GM23248 (cell line): ENCODE measurements around the gene ERBB4. TPM values are rescaled to one million over a fixed set of nuclear protein-coding genes. Genes with fewer than 3 reads are reported as not detected.

Source experiments
- DNase-seq: peaks from one replicate; pipeline ENCODE4 v3.0.0-alpha.2; 2015
- H2AFZ ChIP-seq: fragments of 200-600 bp; sonication (generic); 2 replicates; pipeline ENCODE4 v1.6.1; 2016; ENCODE audit warnings: antibody characterized with exemption
- H3F3A ChIP-seq: fragments of 200-600 bp; sonication (generic); 2 replicates; pipeline ENCODE4 v1.6.1; 2016; ENCODE audit warnings: mild to moderate bottlenecking, antibody characterized with exemption, mixed run types; ENCODE audit not compliant: insufficient read depth
- H3K27ac ChIP-seq: fragments of 200-600 bp; sonication (generic); 2 replicates; pipeline ENCODE4 v1.5.1; 2016; ENCODE audit warnings: mild to moderate bottlenecking
- H3K27me3 ChIP-seq: fragments of 200-600 bp; sonication (generic); replicated peaks from 2 replicates; pipeline ENCODE4 v1.6.1; 2016; ENCODE audit warnings: mild to moderate bottlenecking; ENCODE audit not compliant: insufficient read depth
- H3K36me3 ChIP-seq: fragments of 200-600 bp; sonication (generic); 2 replicates; pipeline ENCODE4 v1.6.1; 2016; ENCODE audit warnings: low read depth, mild to moderate bottlenecking
- H3K4me1 ChIP-seq: fragments of 200-600 bp; sonication (generic); 2 replicates; pipeline ENCODE4 v1.6.1; 2016; ENCODE audit warnings: mild to moderate bottlenecking; ENCODE audit not compliant: insufficient read depth
- H3K4me2 ChIP-seq: fragments of 200-600 bp; sonication (generic); one replicate; pipeline ENCODE4 v1.6.1; 2016; ENCODE audit warnings: mild to moderate bottlenecking; ENCODE audit not compliant: unreplicated experiment
- H3K4me3 ChIP-seq: fragments of 200-600 bp; sonication (generic); 2 replicates; pipeline ENCODE4 v1.5.1; 2016; ENCODE audit warnings: mild to moderate bottlenecking
- H3K79me2 ChIP-seq: fragments of 200-600 bp; sonication (generic); 2 replicates; pipeline ENCODE4 v1.6.1; 2016; ENCODE audit warnings: mild to moderate bottlenecking; ENCODE audit not compliant: insufficient read depth
- H3K9ac ChIP-seq: fragments of 200-600 bp; sonication (generic); 2 replicates; pipeline ENCODE4 v1.6.1; 2016; ENCODE audit warnings: mild to moderate bottlenecking
- H3K9me2 ChIP-seq: fragments of 200-600 bp; sonication (generic); 2 replicates; pipeline ENCODE4 v1.6.1; 2016; ENCODE audit warnings: mixed run types, mild to moderate bottlenecking, moderate library complexity; ENCODE audit not compliant: insufficient read depth
- H3K9me3 ChIP-seq: fragments of 200-600 bp; sonication (generic); one replicate; pipeline ENCODE4 v1.6.1; 2017; ENCODE audit warnings: low read depth
- H4K20me1 ChIP-seq: fragments of 200-600 bp; sonication (generic); 2 replicates; pipeline ENCODE4 v1.6.0; 2016; ENCODE audit not compliant: insufficient read depth
- EZH2 ChIP-seq: fragments of 200-600 bp; sonication (generic); IDR thresholded peaks from 2 replicates; pipeline ENCODE4 v1.6.1; 2018; ENCODE audit warnings: antibody characterized with exemption, mild to moderate bottlenecking; ENCODE audit not compliant: insufficient read depth, poor library complexity, severe bottlenecking
- EZH2phosphoT487 ChIP-seq: fragments of 200-600 bp; sonication (generic); IDR thresholded peaks from 2 replicates; pipeline ENCODE4 v1.6.1; 2018; ENCODE audit warnings: antibody characterized with exemption, moderate library complexity, mild to moderate bottlenecking, low read depth; ENCODE audit not compliant: insufficient read depth
- WGBS, 2 experiments: methylation state at CpG; one replicate each; pipeline ENCODE4 v1.1.6; 2015 to 2017; ENCODE audit warnings: low lambda C conversion rate in 2 of 2, low coverage in 1 of 2; ENCODE audit errors: missing lambda C conversion rate in 2 of 2; 5-methylcytosine and 5-hydroxymethylcytosine counted together
- in situ Hi-C: fragments of 300-500 bp; cut with MboI; formaldehyde crosslinking; loops from 2 replicates; pipeline ENCODE4 v1.15.0; 2020
- polyA plus RNA-seq: library from polyadenylated mRNA; unstranded; fragments of >200 nt; fragmentation: Nextera tagmentation; extraction: Ambion mirVana; gene quantifications from 2 replicates; pipeline ENCODE4 v1.2.1, GENCODE V29; 2016
- total RNA-seq: library from RNA; depleted of rRNA; stranded (reverse); fragments of >200 nt; shearing (Covaris generic); gene quantifications from 2 replicates; pipeline ENCODE4 v1.2.3, GENCODE V29; 2014

Gene ERBB4
- total and polyA plus RNA-seq, 2 experiments from 2014 or later = not detected

- no peak for TF ChIP-seq EZH2
- TF ChIP-seq EZH2phosphoT487 = no peak
- H3F3A ChIP-seq = no peaks in the 10 kb centered on the region
- no peaks in the 10 kb centered on the region for H3K36me3 ChIP-seq
- H3K79me2 ChIP-seq = no peaks in the 10 kb centered on the region
- H3K4me1 ChIP-seq = 0 out of 2 replicates have a peak, but pooled peaks cover 7% of the 10 kb centered on the region
- H3K4me3 ChIP-seq = no peak overlapping the region
- no peaks in the 10 kb centered on the region for H3K27me3 ChIP-seq
- no peaks in the 10 kb centered on the region for H3K9me2 ChIP-seq
- peak; percentile 56 for DNase-seq
- H3K9me3 ChIP-seq = no peaks in the 10 kb centered on the region
- no peak overlapping the region for H3K9ac ChIP-seq
- H2AFZ ChIP-seq = no peak overlapping the region
- H3K27ac ChIP-seq = no peak overlapping the region
- WGBS, 2 experiments = 4 to 7% methylated on average over 1 of the region's 1 CpG
- H3K4me2 ChIP-seq = no peak overlapping the region
- in situ Hi-C loops = loop anchor here (25.0 kb wide), 1 partner anchor 380 kb away; the partner anchor contains the start of gene ERBB4
- H4K20me1 ChIP-seq = no peaks in the 10 kb centered on the region
Measured at GRCh38 chr2:212157012-212157411, 381.6 kb downstream of the ERBB4 start.

- H3K9ac ChIP-seq = no peak overlapping the region
- in situ Hi-C loops = loop anchor here (25.0 kb wide), 1 partner anchor 381 kb away; the partner anchor contains the start of gene ERBB4
- no peaks in the 10 kb centered on the region for H3K27me3 ChIP-seq
- H3K9me3 ChIP-seq = no peaks in the 10 kb centered on the region
- WGBS, 2 experiments = 66 to 84% methylated on average over 3 of the region's 3 CpGs
- no peaks in the 10 kb centered on the region for H3F3A ChIP-seq
- H3K4me1 ChIP-seq = 0 out of 2 replicates have a peak, but pooled peaks cover 7% of the 10 kb centered on the region
- H3K36me3 ChIP-seq = no peaks in the 10 kb centered on the region
- TF ChIP-seq EZH2phosphoT487 = no peak
- TF ChIP-seq EZH2 = no peak
- H4K20me1 ChIP-seq = no peaks in the 10 kb centered on the region
- H3K4me3 ChIP-seq = no peak overlapping the region
- H3K27ac ChIP-seq = no peak overlapping the region
- DNase-seq = no peak
- no peak overlapping the region for H2AFZ ChIP-seq
- H3K4me2 ChIP-seq = no peak overlapping the region
- H3K79me2 ChIP-seq = no peaks in the 10 kb centered on the region
- H3K9me2 ChIP-seq = no peaks in the 10 kb centered on the region
Measured at GRCh38 chr2:212156088-212156487, 382.5 kb downstream of the ERBB4 start.

DNA sequence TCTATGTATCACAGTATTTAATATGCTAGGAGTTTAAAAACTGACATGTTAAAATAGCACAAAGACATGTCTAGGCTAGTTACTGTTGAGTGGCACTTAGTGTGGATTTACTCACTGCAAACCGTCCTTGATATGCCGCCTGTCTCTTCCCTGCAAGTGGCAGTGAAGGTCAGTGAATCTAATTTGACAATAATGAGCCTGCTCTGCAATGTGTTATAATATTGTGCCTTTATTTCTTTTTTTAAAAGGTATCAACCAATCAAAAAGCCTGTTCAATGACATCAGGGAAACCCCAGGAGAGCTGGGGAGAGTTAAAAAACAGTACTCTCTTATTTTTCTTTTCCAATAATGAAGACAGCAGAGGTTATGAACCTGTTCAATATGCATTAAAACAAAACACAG lies 384.1 kb downstream of the ERBB4 start:
- no peaks in the 10 kb centered on the region for H3K36me3 ChIP-seq
- H3K9me3 ChIP-seq = no peaks in the 10 kb centered on the region
- H3K27me3 ChIP-seq = no peaks in the 10 kb centered on the region
- H2AFZ ChIP-seq = no peak overlapping the region
- no peaks in the 10 kb centered on the region for H3K9me2 ChIP-seq
- 0 out of 2 replicates have a peak, but pooled peaks cover 7% of the 10 kb centered on the region for H3K4me1 ChIP-seq
- H3K27ac ChIP-seq = no peak overlapping the region
- H3K9ac ChIP-seq = no peak overlapping the region
- no peak overlapping the region for H3K4me3 ChIP-seq
- no peaks in the 10 kb centered on the region for H3F3A ChIP-seq
- no peak for DNase-seq
- no peaks in the 10 kb centered on the region for H4K20me1 ChIP-seq
- no peak overlapping the region for H3K4me2 ChIP-seq
- H3K79me2 ChIP-seq = no peaks in the 10 kb centered on the region
- no peak for TF ChIP-seq EZH2
- TF ChIP-seq EZH2phosphoT487 = no peak
- in situ Hi-C loops = loop anchor here (25.0 kb wide), 1 partner anchor 383 kb away; the partner anchor contains the start of gene ERBB4
- 59 to 64% methylated on average over 2 of the region's 2 CpGs for WGBS, 2 experiments

DNA sequence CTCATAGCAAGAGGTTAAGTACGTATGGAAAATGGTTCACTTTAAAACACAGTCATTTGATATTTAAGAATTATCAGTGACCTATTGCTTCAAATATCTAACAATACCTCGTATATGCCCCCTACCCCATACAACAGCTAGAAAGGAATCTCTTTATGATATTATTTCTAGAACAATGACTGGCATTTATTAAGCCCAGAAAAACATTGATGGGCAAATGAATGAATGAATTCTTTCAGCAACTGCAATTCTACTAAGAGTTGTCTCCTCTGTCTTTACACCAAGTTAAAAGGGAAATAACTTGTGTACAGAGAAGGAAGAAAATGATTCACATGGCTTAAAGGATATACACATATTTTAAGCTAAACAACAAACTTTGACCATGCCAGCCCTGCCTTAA lies 384.7 kb downstream of the ERBB4 start:
- in situ Hi-C loops = loop anchor here (25.0 kb wide), 1 partner anchor 383 kb away; the partner anchor contains the start of gene ERBB4
- H3K9me2 ChIP-seq = no peaks in the 10 kb centered on the region
- no peak overlapping the region for H3K27ac ChIP-seq
- no peaks in the 10 kb centered on the region for H4K20me1 ChIP-seq
- H2AFZ ChIP-seq = no peak overlapping the region
- 7 to 13% methylated on average over 2 of the region's 2 CpGs for WGBS, 2 experiments
- H3K9me3 ChIP-seq = no peaks in the 10 kb centered on the region
- H3K9ac ChIP-seq = no peak overlapping the region
- H3K79me2 ChIP-seq = no peaks in the 10 kb centered on the region
- no peak for TF ChIP-seq EZH2
- no peak for TF ChIP-seq EZH2phosphoT487
- 0 out of 2 replicates have a peak, but pooled peaks cover 7% of the 10 kb centered on the region for H3K4me1 ChIP-seq
- DNase-seq = no peak
- no peak overlapping the region for H3K4me3 ChIP-seq
- H3K4me2 ChIP-seq = no peak overlapping the region
- no peaks in the 10 kb centered on the region for H3K36me3 ChIP-seq
- H3K27me3 ChIP-seq = no peaks in the 10 kb centered on the region
- no peaks in the 10 kb centered on the region for H3F3A ChIP-seq
